ENCODE results near the gene NEDD8.

The NEDD8 gene

GRCh38 chr14:24271134-24271833 lies 39.1 kb upstream of the NEDD8 start, which contains the start of gene RABGGTA:
RABGGTA (minus strand) TSS chr14:24271597; CDS start chr14:24271115, 482 bp downstream.
- TF ChIP-seq CTCF (IDR thresholded peaks at IDR 0.05; ENCODE audit: low read depth, low read length): peak; percentile 58
- Histone ChIP-seq H3K4me3 (ENCODE audit: low read depth, low read length) (peak within 1 kb of the TSS; percentile 76), H3K9me3 (no peaks in the 10 kb centered on the region)

GRCh38 chr14:24270537-24271133 lies 38.5 kb upstream of the NEDD8 start:
- Histone ChIP-seq H3K4me1 (no peaks in the 10 kb centered on the region), H3K9me3 (no peaks in the 10 kb centered on the region), H3K4me3 (ENCODE audit: low read depth, low read length) (peak overlapping the region; percentile 76), H3K36me3 (no peaks in the 10 kb centered on the region), H3K27me3 (no peaks in the 10 kb centered on the region)
- no peak for TF ChIP-seq CTCF (IDR thresholded peaks at IDR 0.05; ENCODE audit: low read depth, low read length)
- no peak for DNase-seq

More at GRCh38 chr14:24271134-24271833, 39.1 kb upstream of the NEDD8 start, which contains the start of gene RABGGTA:
- DNase-seq: peak; percentile 90
- Histone ChIP-seq H3K4me1 (no peaks in the 10 kb centered on the region), H3K27me3 (no peaks in the 10 kb centered on the region), H3K36me3 (no peaks in the 10 kb centered on the region)

- no peak for TF ChIP-seq CTCF (IDR thresholded peaks at IDR 0.05; ENCODE audit: low read depth, low read length)
These were observed 37.9 kb upstream of the NEDD8 start for GRCh38 chr14:24269910-24270536.

GRCh38 chr14:24269368-24269767 lies 37.2 kb upstream of the NEDD8 start:
- TF ChIP-seq CTCF (IDR thresholded peaks at IDR 0.05; ENCODE audit: low read depth, low read length): no peak
- no peaks in the 10 kb centered on the region for H3K36me3 ChIP-seq
- H3K4me3 ChIP-seq (ENCODE audit: low read depth, low read length): no peak overlapping the region

More at GRCh38 chr14:24269910-24270536, 37.9 kb upstream of the NEDD8 start:
- H3K9me3 ChIP-seq: no peaks in the 10 kb centered on the region
- H3K4me3 ChIP-seq (ENCODE audit: low read depth, low read length): no peak overlapping the region
- no peak for DNase-seq
- no peaks in the 10 kb centered on the region for H3K36me3 ChIP-seq
- no peaks in the 10 kb centered on the region for H3K27me3 ChIP-seq
- no peaks in the 10 kb centered on the region for H3K4me1 ChIP-seq

GRCh38 chr14:24268225-24268624 lies 36.1 kb upstream of the NEDD8 start:
- TF ChIP-seq CTCF (IDR thresholded peaks at IDR 0.05; ENCODE audit: low read depth, low read length): no peak
- H3K27me3 ChIP-seq: no peaks in the 10 kb centered on the region
- no peaks in the 10 kb centered on the region for H3K4me1 ChIP-seq
- no peak overlapping the region for H3K4me3 ChIP-seq (ENCODE audit: low read depth, low read length)
- DNase-seq: no peak
- no peaks in the 10 kb centered on the region for H3K36me3 ChIP-seq
- no peaks in the 10 kb centered on the region for H3K9me3 ChIP-seq

More at GRCh38 chr14:24269368-24269767, 37.2 kb upstream of the NEDD8 start:
- Histone ChIP-seq H3K27me3 (no peaks in the 10 kb centered on the region), H3K9me3 (no peaks in the 10 kb centered on the region), H3K4me1 (no peaks in the 10 kb centered on the region)
- DNase-seq: no peak

Data from BE2C (cell line).